ENCODE measurements around the gene ABCC12.
A peak's percentile ranks its signal among the peaks of the same experiment; 100 is the strongest.

Gene ABCC12

GRCh38 chr16:48137822-48138221, 18.0 kb downstream of the ABCC12 start:
- in situ Hi-C loops (cut with MboI; ENCODE audit: low pct_unique_long_range_greater_than_20kb, low sequenced_read_pairs) = no loop called here
- DNase-seq = no peak

GRCh38 chr16:48136547-48137360, 19.0 kb downstream of the ABCC12 start:
- in situ Hi-C loops (cut with MboI; ENCODE audit: low pct_unique_long_range_greater_than_20kb, low sequenced_read_pairs) = no loop called here
- DNase-seq = no peak

- DNase-seq = no peak
- in situ Hi-C loops (cut with MboI; ENCODE audit: low pct_unique_long_range_greater_than_20kb, low sequenced_read_pairs) = no loop called here
These were observed 22.2 kb downstream of the ABCC12 start for GRCh38 chr16:48133455-48134211.

GRCh38 chr16:48132696-48133095, 23.1 kb downstream of the ABCC12 start:
- in situ Hi-C loops (cut with MboI; ENCODE audit: low pct_unique_long_range_greater_than_20kb, low sequenced_read_pairs) = no loop called here
- DNase-seq = no peak

GRCh38 chr16:48131201-48131935, 24.4 kb downstream of the ABCC12 start:
- no peak for DNase-seq
- in situ Hi-C loops (cut with MboI; ENCODE audit: low pct_unique_long_range_greater_than_20kb, low sequenced_read_pairs) = no loop called here

GRCh38 chr16:48129926-48130325, 25.9 kb downstream of the ABCC12 start:
- no peak for DNase-seq
- in situ Hi-C loops (cut with MboI; ENCODE audit: low pct_unique_long_range_greater_than_20kb, low sequenced_read_pairs) = no loop called here

- no peak for DNase-seq
- in situ Hi-C loops (cut with MboI; ENCODE audit: low pct_unique_long_range_greater_than_20kb, low sequenced_read_pairs) = no loop called here
These were observed 27.0 kb downstream of the ABCC12 start for GRCh38 chr16:48128769-48129168.

GRCh38 chr16:48126801-48127644, 28.8 kb downstream of the ABCC12 start:
- DNase-seq = no peak
- in situ Hi-C loops (cut with MboI; ENCODE audit: low pct_unique_long_range_greater_than_20kb, low sequenced_read_pairs) = no loop called here

GRCh38 chr16:48125888-48126287, 29.9 kb downstream of the ABCC12 start:
- DNase-seq = no peak
- in situ Hi-C loops (cut with MboI; ENCODE audit: low pct_unique_long_range_greater_than_20kb, low sequenced_read_pairs) = no loop called here

- no peak for DNase-seq
- in situ Hi-C loops (cut with MboI; ENCODE audit: low pct_unique_long_range_greater_than_20kb, low sequenced_read_pairs) = loop anchor here (25.0 kb wide), 1 partner anchor 987 kb away; the partner anchor contains the start of gene NETO2
These were observed 31.5 kb downstream of the ABCC12 start for GRCh38 chr16:48124266-48124665.

GRCh38 chr16:48123104-48123788, 32.5 kb downstream of the ABCC12 start:
- DNase-seq = no peak
- in situ Hi-C loops (cut with MboI; ENCODE audit: low pct_unique_long_range_greater_than_20kb, low sequenced_read_pairs) = loop anchor here (25.0 kb wide), 1 partner anchor 986 kb away; the partner anchor contains the start of gene NETO2

- in situ Hi-C loops (cut with MboI; ENCODE audit: low pct_unique_long_range_greater_than_20kb, low sequenced_read_pairs) = loop anchor here (25.0 kb wide), 1 partner anchor 984 kb away; the partner anchor contains the start of gene NETO2
- no peak for DNase-seq
These were observed 34.5 kb downstream of the ABCC12 start for GRCh38 chr16:48121276-48121675.

GRCh38 chr16:48118841-48119240, 37.0 kb downstream of the ABCC12 start:
- in situ Hi-C loops (cut with MboI; ENCODE audit: low pct_unique_long_range_greater_than_20kb, low sequenced_read_pairs) = loop anchor here (25.0 kb wide), 1 partner anchor 982 kb away; the partner anchor contains the start of gene NETO2
- no peak for DNase-seq

GRCh38 chr16:48117217-48118105, 38.3 kb downstream of the ABCC12 start:
- in situ Hi-C loops (cut with MboI; ENCODE audit: low pct_unique_long_range_greater_than_20kb, low sequenced_read_pairs) = loop anchor here (25.0 kb wide), 1 partner anchor 980 kb away; the partner anchor contains the start of gene NETO2
- DNase-seq = peak; percentile 87

GRCh38 chr16:48115299-48115698, 40.5 kb downstream of the ABCC12 start:
- in situ Hi-C loops (cut with MboI; ENCODE audit: low pct_unique_long_range_greater_than_20kb, low sequenced_read_pairs) = loop anchor here (25.0 kb wide), 1 partner anchor 978 kb away; the partner anchor contains the start of gene NETO2

GRCh38 chr16:48114410-48114809, 41.4 kb downstream of the ABCC12 start:
- DNase-seq = no peak
- in situ Hi-C loops (cut with MboI; ENCODE audit: low pct_unique_long_range_greater_than_20kb, low sequenced_read_pairs) = loop anchor here (25.0 kb wide), 1 partner anchor 977 kb away; the partner anchor contains the start of gene NETO2

More at GRCh38 chr16:48115299-48115698, 40.5 kb downstream of the ABCC12 start:
- no peak for DNase-seq

GRCh38 chr16:48113471-48113870, 42.3 kb downstream of the ABCC12 start:
- DNase-seq = no peak
- in situ Hi-C loops (cut with MboI; ENCODE audit: low pct_unique_long_range_greater_than_20kb, low sequenced_read_pairs) = loop anchor here (25.0 kb wide), 1 partner anchor 976 kb away; the partner anchor contains the start of gene NETO2

Measured in KBM-7 (cell line).